ENCODE data around the gene PLB1.

The PLB1 gene

GRCh38 chr2:28496781-28497180, 921 bp downstream of the PLB1 start:
- TF ChIP-seq EZH2phosphoT487 (IDR thresholded peaks at IDR 0.05; ENCODE audit: low read length), result no peak
- TF ChIP-seq, protein P1, sequence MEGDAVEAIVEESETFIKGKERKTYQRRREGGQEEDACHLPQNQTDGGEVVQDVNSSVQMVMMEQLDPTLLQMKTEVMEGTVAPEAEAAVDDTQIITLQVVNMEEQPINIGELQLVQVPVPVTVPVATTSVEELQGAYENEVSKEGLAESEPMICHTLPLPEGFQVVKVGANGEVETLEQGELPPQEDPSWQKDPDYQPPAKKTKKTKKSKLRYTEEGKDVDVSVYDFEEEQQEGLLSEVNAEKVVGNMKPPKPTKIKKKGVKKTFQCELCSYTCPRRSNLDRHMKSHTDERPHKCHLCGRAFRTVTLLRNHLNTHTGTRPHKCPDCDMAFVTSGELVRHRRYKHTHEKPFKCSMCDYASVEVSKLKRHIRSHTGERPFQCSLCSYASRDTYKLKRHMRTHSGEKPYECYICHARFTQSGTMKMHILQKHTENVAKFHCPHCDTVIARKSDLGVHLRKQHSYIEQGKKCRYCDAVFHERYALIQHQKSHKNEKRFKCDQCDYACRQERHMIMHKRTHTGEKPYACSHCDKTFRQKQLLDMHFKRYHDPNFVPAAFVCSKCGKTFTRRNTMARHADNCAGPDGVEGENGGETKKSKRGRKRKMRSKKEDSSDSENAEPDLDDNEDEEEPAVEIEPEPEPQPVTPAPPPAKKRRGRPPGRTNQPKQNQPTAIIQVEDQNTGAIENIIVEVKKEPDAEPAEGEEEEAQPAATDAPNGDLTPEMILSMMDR (IDR thresholded peaks at IDR 0.05; ENCODE audit: low read length), result no peak
- TF ChIP-seq EZH2 (optimal IDR thresholded peaks at IDR 0.05; ENCODE audit: low read depth, low read length), result no peak
- 0 out of 2 replicates have a peak, but pooled peaks cover 4% of the 10 kb centered on the region for H3K4me1 ChIP-seq (ENCODE audit: low read length)

GRCh38 chr2:28497206-28497605, 1.3 kb downstream of the PLB1 start:
- DNase-seq, result no peak
- no peak overlapping the region for H2AFZ ChIP-seq (ENCODE audit: low read length)
- H3K27ac ChIP-seq (ENCODE audit: low read length), result no peak overlapping the region
- TF ChIP-seq EZH2phosphoT487 (IDR thresholded peaks at IDR 0.05; ENCODE audit: low read length) (no peak), EZH2 (optimal IDR thresholded peaks at IDR 0.05; ENCODE audit: low read depth, low read length) (no peak)
- TF ChIP-seq, protein P1 (IDR thresholded peaks at IDR 0.05; ENCODE audit: low read length), result no peak
- H3K9me3 ChIP-seq (replicated peaks; ENCODE audit: insufficient read depth, low read length), result no peaks in the 10 kb centered on the region
- no peaks in the 10 kb centered on the region for H3K79me2 ChIP-seq (ENCODE audit: low read length)
- no peaks in the 10 kb centered on the region for H3F3A ChIP-seq (ENCODE audit: insufficient read depth, low read length)
- H3K4me1 ChIP-seq (ENCODE audit: low read length), result 0 out of 2 replicates have a peak, but pooled peaks cover under 1% of the 10 kb centered on the region
- no peak overlapping the region for H3K4me2 ChIP-seq (ENCODE audit: low read depth, low read length)
- H3K27me3 ChIP-seq (replicated peaks; ENCODE audit: insufficient read depth, low read length), result no peaks in the 10 kb centered on the region
- no peaks in the 10 kb centered on the region for H3K36me3 ChIP-seq (replicated peaks; ENCODE audit: insufficient read depth, low read length)
- no peak overlapping the region for H3K4me3 ChIP-seq (ENCODE audit: low read length)
- no peaks in the 10 kb centered on the region for H4K20me1 ChIP-seq (ENCODE audit: insufficient read depth, low read length)
- no peaks in the 10 kb centered on the region for H3K9me2 ChIP-seq (replicated peaks; ENCODE audit: insufficient read depth, low read length)
- H3K9ac ChIP-seq (ENCODE audit: low read length), result no peak overlapping the region

More at GRCh38 chr2:28496781-28497180, 921 bp downstream of the PLB1 start:
- no peaks in the 10 kb centered on the region for H3K9me2 ChIP-seq (replicated peaks; ENCODE audit: insufficient read depth, low read length)
- no peak for DNase-seq
- H3K4me3 ChIP-seq (ENCODE audit: low read length), result no peak overlapping the region
- no peak overlapping the region for H2AFZ ChIP-seq (ENCODE audit: low read length)
- H4K20me1 ChIP-seq (ENCODE audit: insufficient read depth, low read length), result no peaks in the 10 kb centered on the region
- no peak overlapping the region for H3K4me2 ChIP-seq (ENCODE audit: low read depth, low read length)
- H3K27me3 ChIP-seq (replicated peaks; ENCODE audit: insufficient read depth, low read length), result no peaks in the 10 kb centered on the region
- no peaks in the 10 kb centered on the region for H3F3A ChIP-seq (ENCODE audit: insufficient read depth, low read length)
- H3K27ac ChIP-seq (ENCODE audit: low read length), result no peak overlapping the region
- H3K9me3 ChIP-seq (replicated peaks; ENCODE audit: insufficient read depth, low read length), result no peaks in the 10 kb centered on the region
- H3K79me2 ChIP-seq (ENCODE audit: low read length), result no peaks in the 10 kb centered on the region
- no peak overlapping the region for H3K9ac ChIP-seq (ENCODE audit: low read length)
- H3K36me3 ChIP-seq (replicated peaks; ENCODE audit: insufficient read depth, low read length), result no peaks in the 10 kb centered on the region

- Histone ChIP-seq H3K4me1 (ENCODE audit: low read length) (no peaks in the 10 kb centered on the region), H3K36me3 (replicated peaks; ENCODE audit: insufficient read depth, low read length) (no peaks in the 10 kb centered on the region), H3F3A (ENCODE audit: insufficient read depth, low read length) (no peaks in the 10 kb centered on the region), H3K9me3 (replicated peaks; ENCODE audit: insufficient read depth, low read length) (no peaks in the 10 kb centered on the region), H3K9me2 (replicated peaks; ENCODE audit: insufficient read depth, low read length) (no peaks in the 10 kb centered on the region), H3K4me3 (ENCODE audit: low read length) (no peak overlapping the region), H3K27ac (ENCODE audit: low read length) (no peak overlapping the region), H4K20me1 (ENCODE audit: insufficient read depth, low read length) (no peaks in the 10 kb centered on the region), H2AFZ (ENCODE audit: low read length) (no peak overlapping the region), H3K4me2 (ENCODE audit: low read depth, low read length) (no peak overlapping the region), H3K9ac (ENCODE audit: low read length) (no peak overlapping the region), H3K79me2 (ENCODE audit: low read length) (no peaks in the 10 kb centered on the region), H3K27me3 (replicated peaks; ENCODE audit: insufficient read depth, low read length) (no peaks in the 10 kb centered on the region)
- TF ChIP-seq, protein P1 (IDR thresholded peaks at IDR 0.05; ENCODE audit: low read length), result no peak
- TF ChIP-seq EZH2 (optimal IDR thresholded peaks at IDR 0.05; ENCODE audit: low read depth, low read length), result no peak
- TF ChIP-seq EZH2phosphoT487 (IDR thresholded peaks at IDR 0.05; ENCODE audit: low read length), result no peak
- DNase-seq, result no peak
Observed at GRCh38 chr2:28499282-28499681, 3.4 kb downstream of the PLB1 start.

Data from MM.1S (cell line).